Body of pancreas (tissue), 4 donors: Measurements from ENCODE around the gene RIPOR2. TPM values are rescaled to one million over a fixed set of nuclear protein-coding genes. Genes with fewer than 3 reads are reported as not detected.
A peak's percentile ranks its signal among the peaks of the same experiment; 100 is the strongest.

ENCODE experiments used
- ATAC-seq: fragments of 150-250 bp; one replicate; pipeline ENCODE4 v1.9.1; 2016
- DNase-seq, 4 donors: peaks; one replicate each; pipeline ENCODE4 v3.0.0-alpha.2; 2019
- H3K27ac ChIP-seq, 4 donors: fragments of 200-600 bp; sonication (generic); 1 replicate in 3 of 4; 2 replicates in 1 of 4; pipeline versions ENCODE4 v1.5.1 to v1.6.1; 2016 to 2019; ENCODE audit warnings: mild to moderate bottlenecking in 1 of 4, mixed read lengths in 1 of 4, moderate library complexity in 1 of 4
- H3K27me3 ChIP-seq, 2 donors: fragments of 200-600 bp; sonication (generic); one replicate each; pipeline ENCODE4 v1.6.0; 2016; ENCODE audit warnings: mild to moderate bottlenecking in 1 of 2
- H3K36me3 ChIP-seq, 2 donors: fragments of 200-600 bp; sonication (generic); replicated peaks in 1 of 2; 2 replicates each; pipeline ENCODE4 v1.5.1; 2016; ENCODE audit warnings: low read depth in 2 of 2; ENCODE audit not compliant: insufficient read depth in 1 of 2
- H3K4me1 ChIP-seq: fragments of 200-600 bp; sonication (generic); one replicate; pipeline ENCODE4 v1.6.0; 2016
- H3K4me3 ChIP-seq, 2 donors: fragments of 200-600 bp; sonication (generic); 1 replicate in 1 of 2; 2 replicates in 1 of 2; pipeline ENCODE4 v1.5.1; 2016 to 2019
- H3K9me3 ChIP-seq, 3 donors: fragments of 200-600 bp; sonication (generic); 1 replicate in 2 of 3; 2 replicates in 1 of 3; pipeline ENCODE4 v1.5.1; 2016
- POLR2A ChIP-seq, 3 donors: fragments of 450-650 bp; IDR thresholded peaks; one replicate each; pipeline ENCODE4 v1.6.1; 2016; ENCODE audit warnings: antibody characterized with exemption in 3 of 3, mild to moderate bottlenecking in 2 of 3
- WGBS, 2 donors: methylation state at CpG; one replicate each; pipeline ENCODE4 v1.1.5; 2017; 5-methylcytosine and 5-hydroxymethylcytosine counted together
- intact Hi-C: fragments of 100-400 bp; cut with DNase I; formaldehyde crosslinking; loops from one replicate; pipeline ENCODE4 v1.15.1; 2023
- total RNA-seq, 2 donors: library from RNA; depleted of rRNA; stranded (reverse); fragments of >200 nt; gene quantifications; one replicate each; pipeline ENCODE4 v1.1.0, GENCODE V29; 2016
- TF ChIP-seq, protein P1 (sequence below), 7 experiments: fragments of 450-650 bp in 4 of 7; fragments of 200-600 bp in 3 of 7; sonication (generic) in 3 of 7; IDR thresholded peaks; one replicate each; pipeline ENCODE4 v1.5.1; 2016 to 2019; ENCODE audit warnings: antibody characterized with exemption in 7 of 7

The RIPOR2 gene
- total RNA-seq, 2 donors from 2014 or later, result 1.3 to 1.6 TPM

GRCh38 chr6:24798740-24799540 is 136.8 kb downstream of the RIPOR2 start, which contains the start of gene ARMH2:
ARMH2 (minus strand) TSS chr6:24798917; CDS start chr6:24798857, 60 bp downstream.
- no peak for DNase-seq
- Histone ChIP-seq H3K4me1 (peaks cover 32% of the 10 kb centered on the region), H3K27ac (peak within 1 kb of the TSS; percentile 50 to 74 (median 66)), H3K4me3 (no peak within 1 kb of the TSS), H3K9me3 (no peaks in the 10 kb centered on the region), H3K27me3 (no peaks in the 10 kb centered on the region), H3K36me3 (no peaks in the 10 kb centered on the region)
- TF ChIP-seq, protein P1, sequence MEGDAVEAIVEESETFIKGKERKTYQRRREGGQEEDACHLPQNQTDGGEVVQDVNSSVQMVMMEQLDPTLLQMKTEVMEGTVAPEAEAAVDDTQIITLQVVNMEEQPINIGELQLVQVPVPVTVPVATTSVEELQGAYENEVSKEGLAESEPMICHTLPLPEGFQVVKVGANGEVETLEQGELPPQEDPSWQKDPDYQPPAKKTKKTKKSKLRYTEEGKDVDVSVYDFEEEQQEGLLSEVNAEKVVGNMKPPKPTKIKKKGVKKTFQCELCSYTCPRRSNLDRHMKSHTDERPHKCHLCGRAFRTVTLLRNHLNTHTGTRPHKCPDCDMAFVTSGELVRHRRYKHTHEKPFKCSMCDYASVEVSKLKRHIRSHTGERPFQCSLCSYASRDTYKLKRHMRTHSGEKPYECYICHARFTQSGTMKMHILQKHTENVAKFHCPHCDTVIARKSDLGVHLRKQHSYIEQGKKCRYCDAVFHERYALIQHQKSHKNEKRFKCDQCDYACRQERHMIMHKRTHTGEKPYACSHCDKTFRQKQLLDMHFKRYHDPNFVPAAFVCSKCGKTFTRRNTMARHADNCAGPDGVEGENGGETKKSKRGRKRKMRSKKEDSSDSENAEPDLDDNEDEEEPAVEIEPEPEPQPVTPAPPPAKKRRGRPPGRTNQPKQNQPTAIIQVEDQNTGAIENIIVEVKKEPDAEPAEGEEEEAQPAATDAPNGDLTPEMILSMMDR (IDR thresholded peaks at IDR 0.05), result no peak
- TF ChIP-seq POLR2A (IDR thresholded peaks at IDR 0.05), result no peak
- no peak for ATAC-seq
- WGBS, 2 donors, result 57 to 68% methylated on average over 13 of the region's 13 CpGs
- intact Hi-C loops, result no loop called here

DNA sequence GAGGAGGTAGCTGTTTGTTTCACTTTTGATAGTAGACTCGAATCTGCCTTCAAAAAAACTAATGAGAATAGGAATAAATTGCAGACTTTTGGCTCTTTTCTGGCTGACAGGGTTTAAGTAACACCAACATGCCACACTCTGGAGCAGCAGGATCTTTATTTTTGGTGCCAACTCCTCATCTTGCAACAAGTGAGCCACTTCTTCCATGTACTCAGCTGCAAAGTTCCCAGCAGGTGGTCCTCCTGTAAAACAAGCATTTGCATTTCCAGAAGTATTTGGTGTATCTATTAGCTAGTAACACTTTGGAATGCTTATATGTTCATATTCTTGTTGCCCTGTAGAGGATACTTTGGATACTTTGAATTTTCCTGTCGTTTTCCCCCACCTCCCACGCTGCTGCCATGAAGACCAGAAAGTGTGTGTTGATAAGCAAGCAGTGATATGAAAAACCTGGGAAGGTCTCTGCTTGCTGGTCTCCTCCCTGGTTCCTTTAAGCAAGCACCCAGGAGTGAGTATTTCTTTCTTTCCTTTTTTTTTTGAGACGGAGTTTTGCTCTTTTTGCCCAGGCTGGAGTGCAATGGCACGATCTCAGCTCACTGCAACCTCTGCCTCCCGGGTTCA is 138.1 kb downstream of the RIPOR2 start:
- Histone ChIP-seq H3K4me1 (peaks cover 22% of the 10 kb centered on the region), H3K9me3 (no peaks in the 10 kb centered on the region), H3K36me3 (no peaks in the 10 kb centered on the region), H3K4me3 (no peak overlapping the region), H3K27me3 (no peaks in the 10 kb centered on the region), H3K27ac (peak overlapping the region; percentile 50 to 74 (median 66))
- TF ChIP-seq, protein P1 (IDR thresholded peaks at IDR 0.05), result no peak
- no peak for TF ChIP-seq POLR2A (IDR thresholded peaks at IDR 0.05)
- ATAC-seq (peak; percentile 76), DNase-seq (peak; percentile 64 to 93 (median 88))
- intact Hi-C loops, result no loop called here
- WGBS, 2 donors, result 35 to 37% methylated on average over 6 of the region's 6 CpGs

- peaks cover 15% of the 10 kb centered on the region for H3K4me1 ChIP-seq
- H3K4me3 ChIP-seq, result no peak overlapping the region
- WGBS, 2 donors, result 75 to 82% methylated on average over 6 of the region's 6 CpGs
- no peak for ATAC-seq
- H3K27ac ChIP-seq, result peak overlapping the region; percentile 50 to 74 (median 66)
- H3K27me3 ChIP-seq, result no peaks in the 10 kb centered on the region
- DNase-seq, result no peak
- intact Hi-C loops, result no loop called here
- no peaks in the 10 kb centered on the region for H3K36me3 ChIP-seq
- TF ChIP-seq, protein P1 (IDR thresholded peaks at IDR 0.05), result no peak
- TF ChIP-seq POLR2A (IDR thresholded peaks at IDR 0.05), result no peak
- no peaks in the 10 kb centered on the region for H3K9me3 ChIP-seq
These were observed 139.0 kb downstream of the RIPOR2 start for GRCh38 chr6:24796616-24797290.

DNA sequence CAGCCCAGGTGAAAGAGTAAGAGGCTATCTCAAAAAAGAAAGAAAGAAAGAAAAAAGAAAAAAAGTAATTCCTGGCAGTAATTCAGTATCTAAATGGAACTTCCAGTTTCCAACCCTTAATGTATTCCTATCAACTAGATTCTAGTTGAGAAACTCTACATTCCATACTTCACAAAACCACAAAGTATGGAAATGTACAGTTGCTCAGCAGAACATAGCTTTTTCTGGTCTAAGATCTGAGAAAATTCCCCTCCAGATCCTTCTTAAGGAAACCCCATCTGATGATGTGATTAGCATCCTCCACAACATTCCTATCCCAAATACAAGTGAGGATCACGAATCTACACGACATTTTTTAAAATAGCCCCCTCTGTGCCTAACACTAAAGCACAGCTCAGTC is 140.7 kb downstream of the RIPOR2 start:
- ATAC-seq (no peak), DNase-seq (no peak)
- WGBS, 2 donors, result 75 to 92% methylated on average over 2 of the region's 2 CpGs
- H3K27me3 ChIP-seq, result no peaks in the 10 kb centered on the region
- TF ChIP-seq, protein P1 (IDR thresholded peaks at IDR 0.05), result no peak
- TF ChIP-seq POLR2A (IDR thresholded peaks at IDR 0.05), result no peak
- H3K36me3 ChIP-seq, result no peaks in the 10 kb centered on the region
- peaks cover 20% of the 10 kb centered on the region for H3K4me1 ChIP-seq
- intact Hi-C loops, result no loop called here
- H3K9me3 ChIP-seq, result no peaks in the 10 kb centered on the region
- no peak overlapping the region for H3K4me3 ChIP-seq
- H3K27ac ChIP-seq, result no peak overlapping the region
